NCI-H2227 (cell line): Measurements from ENCODE around the gene SEZ6L.
A peak's percentile ranks its signal among the peaks of the same experiment; 100 is the strongest.

Experiments
- DNase-seq: peaks from one replicate; lab custom pipeline; 2025; ENCODE audit not compliant: unreplicated experiment; lab: John Stamatoyannopoulos, UW

SEZ6L gene

DNA sequence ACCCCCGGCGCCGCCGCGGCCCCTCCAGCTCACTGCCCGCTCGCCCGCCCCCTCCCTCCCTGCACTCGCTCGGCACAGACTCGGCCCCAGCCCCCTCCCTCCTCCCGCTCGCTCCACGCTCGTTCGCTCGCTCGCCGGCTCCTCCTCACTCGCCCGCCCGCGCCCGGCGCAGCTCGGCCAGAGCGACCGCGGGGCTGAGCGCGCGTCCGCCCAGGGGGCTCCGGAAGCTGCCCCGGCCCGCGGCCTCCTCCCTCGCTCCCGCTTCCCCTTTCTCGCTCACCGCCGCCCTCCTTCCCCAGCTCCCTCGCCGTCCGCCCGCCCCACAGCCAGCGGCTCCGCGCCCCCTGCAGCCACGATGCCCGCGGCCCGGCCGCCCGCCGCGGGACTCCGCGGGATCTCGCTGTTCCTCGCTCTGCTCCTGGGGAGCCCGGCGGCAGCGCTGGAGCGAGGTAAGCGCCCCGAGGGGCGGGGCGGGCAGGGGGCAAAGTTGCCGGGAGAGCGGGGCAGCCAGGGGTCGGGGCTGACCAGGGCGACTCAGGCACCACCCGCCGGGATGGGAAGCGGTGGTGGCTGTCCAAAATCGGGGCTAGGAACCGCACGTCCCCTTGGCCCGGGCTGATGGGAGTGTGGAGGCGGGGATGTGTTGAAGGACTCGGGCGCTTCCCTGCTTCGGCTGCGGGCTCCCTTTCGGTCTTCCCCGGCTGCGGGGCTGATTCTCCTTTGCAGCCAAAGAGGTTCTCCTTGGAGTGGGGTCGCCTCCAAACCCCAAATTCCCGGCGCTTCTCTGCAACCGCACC, at the start of gene SEZ6L:
Gene SEZ6L, plus strand, starts transcription at position 148 of the 797 bp plus-strand sequence. Its CDS starts 208 bp downstream, at position 356.
- DNase-seq, result peak; percentile 74

- no peak for DNase-seq
Measured at GRCh38 chr22:26122920-26123468, 46.3 kb upstream of the SEZ6L start.

DNA sequence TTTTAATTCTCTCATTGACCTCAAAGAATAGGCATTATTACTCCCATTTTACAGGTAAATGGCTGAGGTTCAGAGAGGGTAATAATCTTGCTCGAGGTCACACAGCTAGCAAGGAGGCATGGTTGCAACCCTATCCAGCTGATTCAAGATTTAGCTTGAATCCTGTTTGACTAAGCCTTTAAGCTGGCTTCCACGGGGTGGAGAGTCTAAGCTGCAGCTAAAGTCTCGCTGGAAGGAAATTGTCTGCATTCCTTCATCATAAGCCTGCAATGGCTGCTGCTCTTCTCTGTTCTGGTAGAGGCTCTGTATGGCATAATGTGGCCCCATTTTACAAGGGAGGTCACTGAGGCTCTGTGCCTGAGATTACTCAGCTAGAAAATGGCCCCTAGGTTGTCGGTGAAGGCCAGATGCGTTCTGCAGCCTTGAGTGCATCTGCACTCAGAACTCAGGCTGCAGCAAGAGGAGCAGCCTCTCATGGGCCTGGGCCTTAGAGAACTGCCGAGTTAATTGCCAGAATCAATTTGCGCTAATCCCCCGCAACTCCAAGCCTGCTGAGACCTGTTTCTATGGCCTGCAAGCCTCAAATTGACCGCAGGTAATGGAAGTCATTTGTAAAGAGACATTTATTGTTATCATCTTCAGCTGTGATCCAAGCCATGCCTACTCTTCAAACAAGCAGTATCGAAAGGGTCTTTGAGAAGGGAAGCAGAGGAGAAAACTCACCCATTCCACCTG, 44.1 kb upstream of the SEZ6L start:
- peak; percentile 67 for DNase-seq

DNA sequence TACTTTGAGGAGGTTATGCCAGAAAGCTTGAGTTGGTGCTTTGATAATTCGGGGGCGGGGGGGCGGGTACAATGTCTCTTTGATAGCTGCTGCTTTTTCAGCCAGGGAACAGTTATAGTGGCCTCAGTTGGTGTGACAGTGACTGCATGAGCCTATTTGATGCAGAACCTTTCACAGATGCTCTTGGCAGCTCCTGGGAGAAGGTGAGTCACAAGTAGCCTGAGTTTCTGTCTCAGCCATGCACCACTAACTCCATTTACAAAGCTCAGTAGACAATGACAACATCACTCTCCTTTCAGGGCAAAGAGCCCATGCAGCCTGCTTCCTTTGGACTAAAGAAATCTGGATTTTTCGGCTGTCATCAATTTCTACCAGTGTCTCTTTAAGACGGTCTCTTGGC, 42.1 kb upstream of the SEZ6L start:
- no peak for DNase-seq

GRCh38 chr22:26127556-26127955, 41.7 kb upstream of the SEZ6L start:
- DNase-seq, result peak; percentile 15

GRCh38 chr22:26131589-26132154, 37.6 kb upstream of the SEZ6L start:
- DNase-seq, result peak; percentile 6

DNA sequence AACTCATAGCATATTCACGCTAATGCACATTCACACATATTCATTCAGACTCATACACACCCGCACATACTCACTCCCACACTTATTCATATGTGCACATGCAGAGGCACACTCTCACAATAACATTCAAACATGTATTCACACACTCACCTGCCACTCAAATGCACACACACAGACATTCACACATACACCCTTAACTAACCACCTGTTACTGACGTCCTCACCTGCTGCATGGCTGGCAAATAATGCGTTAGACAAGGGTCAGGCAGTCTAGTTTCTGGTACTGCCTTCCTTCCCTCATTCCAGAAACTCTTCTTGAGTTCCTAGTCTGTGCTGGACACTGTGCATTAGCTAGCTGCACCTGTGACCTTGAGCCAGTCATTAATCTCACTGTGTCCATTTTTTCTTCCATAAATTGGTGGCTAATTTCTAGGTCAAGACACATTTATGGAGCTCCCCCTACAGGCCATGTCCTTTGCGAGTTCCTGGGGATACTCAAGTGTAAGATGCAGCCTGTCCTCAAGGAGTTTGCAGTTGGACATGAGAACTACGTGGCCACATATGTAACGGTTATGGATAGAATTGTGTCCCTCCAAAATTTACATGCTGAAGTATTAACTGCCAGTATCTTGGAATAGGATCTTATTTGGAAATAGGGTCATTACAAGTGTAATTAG, 34.5 kb upstream of the SEZ6L start:
- no peak for DNase-seq

DNA sequence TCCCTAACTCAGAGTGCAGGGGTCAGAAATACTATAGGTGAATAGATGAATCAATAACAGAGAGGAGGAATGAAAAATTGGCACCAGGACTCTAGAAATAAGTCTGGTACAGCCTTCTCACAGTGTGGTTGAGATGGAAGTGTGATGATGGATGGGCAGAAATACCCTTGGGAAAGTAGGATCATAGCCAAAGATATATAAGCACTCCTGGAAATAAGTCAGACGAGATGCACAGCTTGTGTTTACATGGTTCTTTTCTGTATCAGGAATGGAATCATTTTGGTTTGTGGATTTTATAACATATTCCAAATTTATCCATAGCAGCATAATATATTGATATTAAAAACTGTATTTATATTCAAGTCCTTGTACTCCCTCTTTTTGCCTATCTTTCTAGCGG, 33.5 kb upstream of the SEZ6L start:
- DNase-seq, result no peak

GRCh38 chr22:26139310-26139709, 30.0 kb upstream of the SEZ6L start:
- DNase-seq, result no peak

DNA sequence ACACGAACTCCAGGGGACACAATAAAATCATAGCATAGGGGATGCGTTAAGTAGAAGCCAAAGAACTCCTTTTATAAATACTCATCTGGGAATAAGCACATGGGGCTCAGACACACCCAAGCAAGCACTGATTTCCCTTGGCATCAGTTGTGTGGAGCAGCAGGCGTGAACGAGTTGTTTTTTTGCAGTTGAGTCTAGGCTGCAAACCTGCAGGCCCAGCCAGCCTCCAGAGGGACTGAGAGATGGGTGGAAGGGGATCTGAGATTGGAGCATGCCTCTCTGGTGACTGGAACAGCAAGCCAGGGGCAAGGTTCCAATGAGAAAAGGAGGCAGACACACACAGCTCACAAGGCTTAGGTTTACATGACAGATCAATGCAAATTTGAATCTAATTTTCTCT, 27.4 kb upstream of the SEZ6L start:
- DNase-seq, result no peak

DNA sequence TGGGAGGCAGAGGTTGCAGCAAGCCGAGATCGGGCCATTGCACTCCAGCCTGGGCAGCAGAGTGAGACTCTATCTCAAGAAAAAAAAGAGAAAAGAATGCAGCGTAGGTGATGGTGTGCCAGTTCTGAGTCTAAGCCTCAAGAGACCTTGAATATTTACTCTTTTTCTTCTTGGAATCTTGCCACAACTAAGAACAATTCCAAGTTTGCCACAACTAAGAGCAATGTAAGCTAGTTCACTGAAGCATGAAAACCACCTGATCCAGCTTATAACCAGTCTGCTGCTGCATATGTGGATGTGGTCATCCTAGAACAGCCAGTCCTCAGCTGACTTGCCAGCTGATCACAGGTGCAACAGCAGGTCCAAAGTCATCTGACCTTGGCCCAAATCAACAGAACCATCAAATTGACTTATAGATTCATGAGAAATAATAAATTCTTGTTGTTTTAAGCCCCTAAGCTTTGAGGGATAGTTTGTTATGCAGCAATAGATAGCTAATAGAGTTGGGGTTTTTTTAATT, 25.4 kb upstream of the SEZ6L start:
- no peak for DNase-seq

DNA sequence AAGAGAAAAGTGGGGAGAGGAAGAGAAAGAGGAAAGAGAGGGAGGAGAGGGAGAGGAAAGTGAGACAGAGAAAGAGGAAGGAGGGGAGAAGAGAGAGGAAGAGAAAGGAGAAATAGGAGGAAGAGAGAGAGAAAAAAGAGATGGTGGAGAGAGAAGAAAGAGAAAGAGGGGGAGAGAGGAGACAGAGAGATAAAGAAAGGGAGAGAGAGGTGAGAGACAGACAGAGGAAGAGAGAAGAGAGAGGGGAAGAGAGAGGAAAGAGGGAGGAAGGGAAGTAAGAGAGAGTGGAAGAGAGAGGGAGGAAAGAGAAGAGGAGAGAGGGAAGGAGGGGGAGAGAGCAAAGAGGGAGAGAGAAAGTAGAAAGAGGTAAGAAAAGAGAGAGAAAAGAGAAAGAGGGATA, 9.4 kb upstream of the SEZ6L start:
- no peak for DNase-seq

GRCh38 chr22:26161746-26162145, 7.5 kb upstream of the SEZ6L start:
- peak; percentile 88 for DNase-seq

DNA sequence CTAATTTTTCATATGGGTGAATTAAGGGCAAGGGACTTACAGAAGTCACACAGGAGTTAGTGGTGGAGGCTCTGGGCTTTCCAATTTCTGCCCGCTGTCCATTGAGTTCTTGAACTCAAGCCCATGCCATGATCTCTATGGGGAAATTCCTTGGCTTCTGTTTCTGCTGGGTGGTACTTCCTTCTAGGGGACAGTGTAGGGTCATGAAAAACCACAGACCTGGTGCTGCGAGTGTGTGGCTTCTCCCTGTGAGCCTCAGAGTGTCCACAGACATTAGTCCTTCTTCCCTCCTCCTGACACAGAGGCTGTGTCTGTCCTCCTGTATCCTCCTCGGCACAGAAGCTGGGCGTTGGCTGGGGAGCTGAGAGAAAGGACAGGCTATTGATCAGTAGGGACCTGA, 6.3 kb upstream of the SEZ6L start:
- no peak for DNase-seq

DNA sequence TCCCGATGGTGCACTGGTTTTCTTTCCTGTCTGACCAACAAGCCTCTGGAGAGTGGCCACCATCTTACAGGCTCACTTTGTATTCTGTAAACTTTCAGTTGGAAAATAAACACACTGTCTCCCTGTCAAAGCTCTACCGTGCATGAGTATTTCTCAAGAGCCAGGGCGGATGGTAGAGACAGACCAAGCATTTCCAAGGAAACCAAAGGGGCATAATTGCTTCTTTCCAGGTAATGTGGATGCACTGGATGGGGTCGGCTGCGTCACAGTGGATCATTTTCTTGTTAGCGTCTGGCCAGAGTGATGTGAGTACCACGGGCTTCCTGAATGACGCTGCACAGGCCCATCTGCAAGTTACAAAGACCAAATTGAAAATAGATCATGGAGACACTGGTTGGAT, 5.1 kb upstream of the SEZ6L start:
- DNase-seq, result peak; percentile 54

- DNase-seq, result peak; percentile 28
Measured at GRCh38 chr22:26168330-26168851, 871 bp upstream of the SEZ6L start.

DNA sequence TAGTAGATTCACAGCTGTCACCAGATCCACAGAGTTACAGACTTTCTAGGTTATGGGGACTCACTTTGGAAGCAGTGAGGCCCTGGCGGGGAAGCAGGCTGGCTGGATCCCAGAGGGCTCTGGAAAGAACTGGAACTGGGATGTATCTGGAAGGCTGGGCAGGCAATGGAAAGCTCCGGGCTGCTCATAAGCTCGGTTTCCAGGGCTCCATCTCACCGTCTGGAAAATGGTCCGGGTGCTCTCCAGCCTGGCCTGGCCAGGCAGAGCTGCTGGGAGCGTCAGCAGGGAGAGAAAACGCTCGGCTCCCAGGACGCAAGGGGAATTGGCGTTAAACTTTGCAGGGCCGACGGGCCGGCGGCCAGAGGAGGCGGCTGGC, 335 bp upstream of the SEZ6L start:
- peak; percentile 46 for DNase-seq

- DNase-seq, result peak; percentile 25
Measured at GRCh38 chr22:26170112-26170492, 840 bp downstream of the SEZ6L start.

DNA sequence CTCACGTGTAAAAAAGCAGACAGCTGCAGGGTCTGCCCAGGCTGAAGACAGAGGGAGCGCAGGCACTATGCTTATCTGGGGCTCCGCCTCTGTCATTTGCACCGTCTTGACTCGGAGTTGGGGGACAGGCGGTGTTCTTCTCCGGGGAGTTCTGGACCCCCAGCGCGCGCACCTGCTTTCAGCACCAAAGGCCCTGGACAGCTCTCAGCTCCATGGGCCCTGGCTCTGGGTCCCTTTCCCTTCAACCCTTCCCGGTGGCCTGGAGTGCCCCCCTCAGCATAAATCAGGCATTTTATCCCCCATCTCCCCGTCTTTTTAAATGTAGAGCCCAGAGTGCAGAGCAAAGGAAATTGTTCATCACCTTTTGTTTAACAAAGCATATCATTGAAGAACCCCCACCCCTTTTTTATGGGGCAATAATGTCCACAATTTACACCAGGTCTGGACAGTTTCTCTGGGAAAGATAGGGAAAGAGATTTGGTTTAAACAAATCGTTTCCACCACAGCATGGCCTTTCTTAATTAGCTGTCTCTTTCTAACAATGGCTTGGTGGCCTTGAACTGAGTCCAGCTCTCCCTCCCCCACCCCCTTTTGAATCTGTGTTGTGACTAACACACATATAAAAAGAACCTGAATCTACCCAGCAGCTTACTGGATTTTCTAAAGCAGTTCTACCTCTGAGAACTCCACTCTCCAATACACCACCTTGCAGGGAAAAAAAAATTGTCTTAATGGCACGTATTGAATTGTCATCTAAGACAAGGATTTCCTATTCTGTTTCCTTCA, 1.7 kb downstream of the SEZ6L start:
- DNase-seq, result peak; percentile 21

GRCh38 chr22:26172389-26172990, 3.2 kb downstream of the SEZ6L start:
- peak; percentile 59 for DNase-seq
